Stimulated activated memory B cell treated with anti-CD40 and anti-IgM and Interleukin-4, amounts not matched to agents 10 μg/mL and 1 μg/mL and 100 μg/mL, for 72 hours (primary cell): Measurements from ENCODE around the gene MEF2A.

ENCODE experiments used
- ATAC-seq: fragments of 150-1000 bp; cut with Tn5 transposase; 2 replicates; pipeline ENCODE4 v1.10.0; 2021
- H3K27ac Mint-ChIP-seq: one replicate; pipeline ENCODE4 v1.8.0; 2022; ENCODE audit warnings: mild to moderate bottlenecking, mixed read lengths
- H3K27me3 Mint-ChIP-seq: one replicate; pipeline ENCODE4 v1.8.0; 2022; ENCODE audit warnings: mixed read lengths
- H3K36me3 Mint-ChIP-seq: one replicate; pipeline ENCODE4 v1.8.0; 2022; ENCODE audit warnings: mixed read lengths
- H3K4me1 Mint-ChIP-seq: one replicate; pipeline ENCODE4 v1.8.0; 2022; ENCODE audit warnings: mixed read lengths
- H3K4me3 Mint-ChIP-seq: one replicate; pipeline ENCODE4 v1.8.0; 2022; ENCODE audit warnings: mild to moderate bottlenecking, moderate library complexity, mixed read lengths
- H3K9me3 Mint-ChIP-seq: one replicate; pipeline ENCODE4 v1.8.0; 2022; ENCODE audit warnings: mixed read lengths

Gene MEF2A

DNA sequence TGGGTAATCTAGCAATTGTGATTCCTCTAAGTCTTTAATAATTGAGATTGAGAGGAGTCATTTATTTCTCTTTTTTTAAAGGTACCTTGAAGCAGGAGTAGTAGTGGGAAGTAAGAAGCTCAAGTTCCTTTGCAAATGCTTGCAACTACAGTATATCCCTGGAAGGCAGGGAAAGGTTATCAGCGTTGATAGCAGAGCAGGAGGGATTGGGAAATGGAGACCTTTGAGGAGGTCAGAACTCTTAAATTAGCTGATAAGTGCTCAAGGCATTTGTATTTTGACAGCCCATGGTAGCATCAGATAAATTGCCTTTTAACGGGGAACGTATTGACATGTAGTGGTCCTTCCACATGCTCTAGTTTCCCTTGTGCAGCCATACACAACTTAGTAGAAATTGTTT is 47.7 kb downstream of the MEF2A start:
- H3K4me3 Mint-ChIP-seq: no peak overlapping the region
- H3K36me3 Mint-ChIP-seq: peaks cover 7% of the 10 kb centered on the region
- H3K27me3 Mint-ChIP-seq: no peaks in the 10 kb centered on the region
- no peak for ATAC-seq
- H3K4me1 Mint-ChIP-seq: peaks cover 68% of the 10 kb centered on the region
- peak overlapping the region; percentile 76 for H3K27ac Mint-ChIP-seq
- H3K9me3 Mint-ChIP-seq: no peaks in the 10 kb centered on the region

DNA sequence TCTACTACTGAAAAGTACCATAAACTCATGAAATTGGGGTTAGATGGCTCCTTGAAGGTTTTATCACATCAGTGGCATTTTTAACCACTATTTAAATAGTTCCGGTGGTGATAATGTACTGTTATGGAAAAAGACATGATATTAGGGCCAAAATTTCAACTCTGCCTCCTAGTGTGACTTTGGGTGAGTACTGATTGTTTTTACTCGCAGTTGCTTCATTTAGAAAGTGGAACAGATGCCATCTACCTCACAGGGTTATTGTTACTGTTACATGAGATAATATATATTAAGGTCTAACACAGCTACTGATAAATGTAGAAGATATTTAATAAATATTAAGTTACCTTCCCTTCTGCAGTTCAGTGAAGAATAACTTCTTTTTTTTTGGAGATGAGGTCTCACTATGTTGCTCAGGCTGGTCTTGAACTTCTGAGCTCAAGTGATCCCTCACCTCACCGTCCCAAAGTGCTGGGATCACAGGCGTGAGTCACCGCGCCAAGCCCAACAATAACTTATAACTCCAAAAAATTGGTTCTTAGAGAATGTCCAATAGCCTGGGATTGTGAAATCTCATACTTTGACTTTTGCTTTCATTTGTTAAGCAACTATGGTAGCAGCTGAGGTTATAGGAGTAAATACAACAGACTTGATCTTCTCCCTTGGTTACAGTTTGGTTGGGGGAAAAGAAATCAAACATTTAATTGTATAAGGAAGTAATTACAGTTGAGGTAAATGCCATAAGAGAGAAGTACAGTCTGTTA is 48.3 kb downstream of the MEF2A start:
- Mint-ChIP-seq H3K27ac (peak overlapping the region; percentile 76), H3K36me3 (peaks cover 12% of the 10 kb centered on the region), H3K4me1 (peaks cover 69% of the 10 kb centered on the region), H3K4me3 (no peak overlapping the region), H3K27me3 (no peaks in the 10 kb centered on the region), H3K9me3 (no peaks in the 10 kb centered on the region)
- ATAC-seq: no peak

GRCh38 chr15:99614749-99615288 is 49.0 kb downstream of the MEF2A start:
- Mint-ChIP-seq H3K9me3 (no peaks in the 10 kb centered on the region), H3K4me3 (peak overlapping the region; percentile 3), H3K27me3 (no peaks in the 10 kb centered on the region), H3K27ac (peak overlapping the region; percentile 76), H3K4me1 (peaks cover 77% of the 10 kb centered on the region), H3K36me3 (peaks cover 13% of the 10 kb centered on the region)
- peak; percentile 48 for ATAC-seq

- H3K36me3 Mint-ChIP-seq: peaks cover 19% of the 10 kb centered on the region
- peak overlapping the region; percentile 76 for H3K27ac Mint-ChIP-seq
- H3K4me1 Mint-ChIP-seq: peaks cover 83% of the 10 kb centered on the region
- no peak for ATAC-seq
- no peak overlapping the region for H3K4me3 Mint-ChIP-seq
- no peaks in the 10 kb centered on the region for H3K9me3 Mint-ChIP-seq
- no peaks in the 10 kb centered on the region for H3K27me3 Mint-ChIP-seq
Measured at GRCh38 chr15:99615460-99615859, 49.7 kb downstream of the MEF2A start.

DNA sequence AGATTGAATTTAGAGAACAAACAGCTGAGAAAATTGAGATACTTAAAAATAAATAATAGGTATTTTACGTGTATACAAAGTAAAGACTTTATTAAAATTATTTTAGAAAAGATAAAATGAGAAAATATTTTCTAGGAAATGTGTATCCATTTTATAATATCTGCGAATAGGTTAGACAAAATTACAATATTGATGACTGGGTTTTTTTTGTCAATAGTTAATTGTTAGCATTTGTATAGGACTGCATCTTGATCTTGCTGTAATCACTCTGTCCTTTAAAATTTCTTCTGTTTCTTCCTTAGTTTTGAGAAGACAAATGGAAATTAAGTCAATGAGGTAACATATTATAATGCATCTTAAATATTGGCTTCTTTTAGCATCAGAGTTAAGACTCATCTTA is 50.3 kb downstream of the MEF2A start:
- no peaks in the 10 kb centered on the region for H3K27me3 Mint-ChIP-seq
- no peak overlapping the region for H3K27ac Mint-ChIP-seq
- H3K9me3 Mint-ChIP-seq: no peaks in the 10 kb centered on the region
- H3K4me3 Mint-ChIP-seq: no peak overlapping the region
- no peak for ATAC-seq
- peaks cover 84% of the 10 kb centered on the region for H3K4me1 Mint-ChIP-seq
- H3K36me3 Mint-ChIP-seq: peaks cover 26% of the 10 kb centered on the region

GRCh38 chr15:99616773-99617342 is 51.1 kb downstream of the MEF2A start:
- peak overlapping the region; percentile 67 for H3K27ac Mint-ChIP-seq

DNA sequence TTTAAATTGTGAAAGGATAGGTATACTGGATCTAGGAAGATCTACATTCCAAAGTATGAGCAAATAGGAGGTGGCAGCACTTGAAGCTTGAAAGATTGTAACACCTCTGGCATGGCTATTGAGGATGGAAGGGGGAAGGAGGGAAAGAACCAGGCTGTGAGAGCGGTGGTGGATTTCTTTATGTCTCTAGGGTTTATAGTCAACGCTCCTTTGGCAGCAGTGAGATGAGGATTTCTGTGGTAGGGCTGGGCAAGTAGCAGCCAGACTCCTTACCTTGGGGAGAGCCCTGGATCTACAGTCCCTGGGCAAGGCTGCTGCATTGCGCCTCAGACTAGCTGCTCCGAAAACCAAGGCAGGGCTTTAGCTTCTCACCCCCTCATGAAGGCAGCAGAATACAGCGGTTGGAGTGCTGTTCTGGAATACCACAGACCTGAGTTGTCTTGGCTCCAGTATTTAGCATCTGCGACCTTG is 53.2 kb downstream of the MEF2A start:
- Mint-ChIP-seq H3K4me1 (peaks cover 70% of the 10 kb centered on the region), H3K27ac (peak overlapping the region; percentile 4), H3K27me3 (no peaks in the 10 kb centered on the region), H3K36me3 (peaks cover 35% of the 10 kb centered on the region), H3K9me3 (no peaks in the 10 kb centered on the region), H3K4me3 (no peak overlapping the region)
- ATAC-seq: no peak

More at GRCh38 chr15:99616773-99617342, 51.1 kb downstream of the MEF2A start:
- Mint-ChIP-seq H3K4me3 (no peak overlapping the region), H3K9me3 (no peaks in the 10 kb centered on the region), H3K4me1 (peaks cover 83% of the 10 kb centered on the region), H3K36me3 (peaks cover 25% of the 10 kb centered on the region), H3K27me3 (no peaks in the 10 kb centered on the region)
- no peak for ATAC-seq

GRCh38 chr15:99619712-99620111 is 53.9 kb downstream of the MEF2A start:
- H3K9me3 Mint-ChIP-seq: peaks cover 1% of the 10 kb centered on the region
- H3K27me3 Mint-ChIP-seq: no peaks in the 10 kb centered on the region
- no peak overlapping the region for H3K4me3 Mint-ChIP-seq
- peak overlapping the region; percentile 51 for H3K27ac Mint-ChIP-seq
- H3K36me3 Mint-ChIP-seq: peaks cover 43% of the 10 kb centered on the region
- H3K4me1 Mint-ChIP-seq: peaks cover 70% of the 10 kb centered on the region
- ATAC-seq: no peak

- peaks cover 69% of the 10 kb centered on the region for H3K4me1 Mint-ChIP-seq
- H3K27me3 Mint-ChIP-seq: no peaks in the 10 kb centered on the region
- H3K4me3 Mint-ChIP-seq: no peak overlapping the region
- H3K9me3 Mint-ChIP-seq: peaks cover 3% of the 10 kb centered on the region
- peaks cover 47% of the 10 kb centered on the region for H3K36me3 Mint-ChIP-seq
- H3K27ac Mint-ChIP-seq: peak overlapping the region; percentile 51
- ATAC-seq: no peak
Measured at GRCh38 chr15:99620178-99620577, 54.4 kb downstream of the MEF2A start.

- ATAC-seq: no peak
- Mint-ChIP-seq H3K36me3 (peaks cover 63% of the 10 kb centered on the region), H3K9me3 (peaks cover 3% of the 10 kb centered on the region), H3K27me3 (no peaks in the 10 kb centered on the region), H3K4me1 (peaks cover 76% of the 10 kb centered on the region), H3K27ac (no peak overlapping the region), H3K4me3 (no peak overlapping the region)
Measured at GRCh38 chr15:99621767-99622166, 56.0 kb downstream of the MEF2A start.

- peaks cover 6% of the 10 kb centered on the region for H3K9me3 Mint-ChIP-seq
- peak overlapping the region; percentile 55 for H3K27ac Mint-ChIP-seq
- no peaks in the 10 kb centered on the region for H3K27me3 Mint-ChIP-seq
- no peak for ATAC-seq
- H3K36me3 Mint-ChIP-seq: peaks cover 64% of the 10 kb centered on the region
- H3K4me3 Mint-ChIP-seq: no peak overlapping the region
- peaks cover 86% of the 10 kb centered on the region for H3K4me1 Mint-ChIP-seq
Measured at GRCh38 chr15:99628374-99629001, 62.7 kb downstream of the MEF2A start.

DNA sequence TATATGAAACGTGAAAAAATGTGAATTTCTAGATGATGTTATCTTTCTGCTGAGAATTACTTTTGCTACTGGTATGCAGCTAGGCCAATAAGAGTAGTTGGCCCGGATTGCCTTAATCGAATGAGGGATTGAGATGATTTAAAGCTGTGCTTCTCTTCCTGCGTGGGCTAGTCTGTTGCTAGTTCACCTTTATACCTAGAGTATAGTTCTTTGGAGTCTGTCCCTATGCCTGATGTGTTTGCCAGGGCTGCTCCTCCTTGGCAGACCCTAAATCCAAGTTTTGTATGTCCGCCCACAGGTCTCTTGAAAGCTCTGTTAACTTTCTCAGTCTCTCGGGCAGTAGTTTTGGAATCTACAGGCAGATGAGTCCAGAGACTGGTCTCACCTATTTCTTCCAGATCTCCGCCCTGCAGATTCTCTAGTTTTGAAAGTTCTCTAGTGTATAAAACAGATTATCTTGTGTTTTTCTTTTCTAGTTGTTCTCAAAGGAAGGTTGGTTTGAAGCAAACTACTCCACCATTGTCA is 64.9 kb downstream of the MEF2A start:
- peaks cover 64% of the 10 kb centered on the region for H3K36me3 Mint-ChIP-seq
- H3K9me3 Mint-ChIP-seq: peaks cover 3% of the 10 kb centered on the region
- peaks cover 88% of the 10 kb centered on the region for H3K4me1 Mint-ChIP-seq
- H3K27me3 Mint-ChIP-seq: no peaks in the 10 kb centered on the region
- ATAC-seq: peak; percentile 42
- peak overlapping the region; percentile 55 for H3K27ac Mint-ChIP-seq
- H3K4me3 Mint-ChIP-seq: peak overlapping the region; percentile 53

DNA sequence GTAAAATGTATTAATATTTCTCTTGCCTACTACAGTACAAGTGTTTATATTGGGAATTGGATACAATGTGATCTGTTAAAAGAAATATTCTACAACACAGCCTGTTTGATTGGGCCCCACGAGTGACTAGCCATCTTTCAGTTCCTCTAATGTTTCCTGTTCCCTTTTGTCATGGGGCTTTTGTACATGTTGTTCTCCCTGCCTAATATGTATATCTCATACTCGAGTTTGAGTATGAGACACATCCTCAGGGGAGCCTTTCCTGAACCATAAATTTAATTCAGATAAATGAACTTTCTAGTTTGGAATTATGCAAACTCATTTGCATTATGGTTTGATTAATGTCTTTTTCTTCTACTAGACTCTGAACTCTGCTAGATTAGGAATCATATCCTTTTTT is 65.5 kb downstream of the MEF2A start:
- Mint-ChIP-seq H3K36me3 (peaks cover 64% of the 10 kb centered on the region), H3K27ac (peak overlapping the region; percentile 55), H3K27me3 (no peaks in the 10 kb centered on the region), H3K4me3 (peak overlapping the region; percentile 53), H3K4me1 (peaks cover 87% of the 10 kb centered on the region), H3K9me3 (peaks cover 6% of the 10 kb centered on the region)
- ATAC-seq: peak; percentile 97

- no peak for ATAC-seq
- peaks cover 66% of the 10 kb centered on the region for H3K36me3 Mint-ChIP-seq
- peaks cover 81% of the 10 kb centered on the region for H3K4me1 Mint-ChIP-seq
- H3K27me3 Mint-ChIP-seq: no peaks in the 10 kb centered on the region
- no peak overlapping the region for H3K4me3 Mint-ChIP-seq
- peak overlapping the region; percentile 55 for H3K27ac Mint-ChIP-seq
- peaks cover 6% of the 10 kb centered on the region for H3K9me3 Mint-ChIP-seq
Measured at GRCh38 chr15:99632521-99632920, 66.7 kb downstream of the MEF2A start.

- Mint-ChIP-seq H3K4me3 (no peak overlapping the region), H3K36me3 (peaks cover 66% of the 10 kb centered on the region), H3K9me3 (peaks cover 6% of the 10 kb centered on the region), H3K27ac (no peak overlapping the region), H3K4me1 (peaks cover 81% of the 10 kb centered on the region), H3K27me3 (no peaks in the 10 kb centered on the region)
- no peak for ATAC-seq
Measured at GRCh38 chr15:99633655-99634054, 67.9 kb downstream of the MEF2A start.
